Astrocyte (in vitro differentiated cells and primary cell): ENCODE measurements around the gene AGPAT3. TPM values are rescaled to one million over a fixed set of nuclear protein-coding genes. Genes with fewer than 3 reads are reported as not detected.

Experiments used
- DNase-seq: peaks from one replicate; pipeline ENCODE4 v3.0.0-alpha.2; 2010; ENCODE audit warnings: low read depth
- FAIRE-seq: peaks from 2 replicates; lab custom pipeline; 2011; peaks lifted over from hg19 to GRCh38; lab: Jason Lieb, UNC
- H2AFZ ChIP-seq: 2 replicates; pipeline ENCODE4 v1.6.0; 2012; ENCODE audit warnings: low read depth, low read length, inconsistent platforms
- H3K27ac ChIP-seq: 2 replicates; pipeline ENCODE4 v1.5.1; 2011; ENCODE audit warnings: low read depth, low read length, inconsistent platforms
- H3K27me3 ChIP-seq: 2 replicates; pipeline ENCODE4 v1.6.0; 2011; ENCODE audit warnings: low read length, inconsistent platforms; ENCODE audit not compliant: insufficient read depth
- H3K36me3 ChIP-seq: 2 replicates; pipeline ENCODE4 v1.5.1; 2011; ENCODE audit warnings: low read length, inconsistent platforms; ENCODE audit not compliant: insufficient read depth
- H3K4me1 ChIP-seq: 2 replicates; pipeline ENCODE4 v1.5.1; 2011; ENCODE audit warnings: low read length, inconsistent platforms; ENCODE audit not compliant: insufficient read depth
- H3K4me2 ChIP-seq: 2 replicates; pipeline ENCODE4 v1.6.0; 2012; ENCODE audit warnings: low read length, inconsistent platforms
- H3K4me3 ChIP-seq: 2 replicates; pipeline ENCODE4 v1.5.1; 2011; ENCODE audit warnings: low read depth, mild to moderate bottlenecking, low read length, inconsistent platforms; ENCODE audit not compliant: insufficient read depth
- H3K79me2 ChIP-seq: 2 replicates; pipeline ENCODE4 v1.6.0; 2012; ENCODE audit warnings: mild to moderate bottlenecking, low read length, inconsistent platforms; ENCODE audit not compliant: insufficient read depth
- H3K9ac ChIP-seq: 2 replicates; pipeline ENCODE4 v1.6.0; 2012; ENCODE audit warnings: mild to moderate bottlenecking, low read length, inconsistent platforms
- H3K9me3 ChIP-seq: 2 replicates; pipeline ENCODE4 v1.5.1; 2012; ENCODE audit warnings: low read depth, mild to moderate bottlenecking, low read length, inconsistent platforms; ENCODE audit not compliant: insufficient read depth
- H4K20me1 ChIP-seq: 2 replicates; pipeline ENCODE4 v1.6.0; 2012; ENCODE audit warnings: low read length, inconsistent platforms; ENCODE audit not compliant: insufficient read depth
- H3K27ac Mint-ChIP-seq: one replicate; pipeline ENCODE4 v1.8.0; 2021; ENCODE audit warnings: mild to moderate bottlenecking, mixed read lengths; ENCODE audit not compliant: unreplicated experiment
- H3K27me3 Mint-ChIP-seq: one replicate; pipeline ENCODE4 v1.8.0; 2021; ENCODE audit warnings: low read depth, mixed read lengths; ENCODE audit not compliant: unreplicated experiment
- H3K36me3 Mint-ChIP-seq: one replicate; pipeline ENCODE4 v1.8.0; 2021; ENCODE audit warnings: low read depth, mixed read lengths; ENCODE audit not compliant: unreplicated experiment
- H3K4me1 Mint-ChIP-seq: one replicate; pipeline ENCODE4 v1.8.0; 2021; ENCODE audit warnings: low read depth, mixed read lengths; ENCODE audit not compliant: unreplicated experiment
- H3K4me3 Mint-ChIP-seq: one replicate; pipeline ENCODE4 v1.8.0; 2021; ENCODE audit warnings: mild to moderate bottlenecking, moderate library complexity, mixed read lengths; ENCODE audit not compliant: unreplicated experiment
- H3K9me3 Mint-ChIP-seq: one replicate; pipeline ENCODE4 v1.8.0; 2021; ENCODE audit warnings: mild to moderate bottlenecking, mixed read lengths; ENCODE audit not compliant: unreplicated experiment
- EZH2 ChIP-seq: IDR thresholded peaks from 2 replicates; pipeline ENCODE4 v1.6.1; 2012; ENCODE audit warnings: mild to moderate bottlenecking, low read length, inconsistent platforms; ENCODE audit not compliant: insufficient read depth
- total RNA-seq: library from RNA; stranded (reverse); gene quantifications from 2 replicates; pipeline ENCODE4 v1.2.1, GENCODE V29; 2021
- TF ChIP-seq, protein P1 (sequence below): IDR thresholded peaks from 2 replicates; pipeline ENCODE4 v1.5.1; 2011; ENCODE audit warnings: low read depth, mild to moderate bottlenecking, inconsistent platforms, low read length, moderate library complexity; ENCODE audit not compliant: insufficient read depth

AGPAT3 gene
- total RNA-seq, 1 donor from 2014 or later = 34.7 TPM

DNA sequence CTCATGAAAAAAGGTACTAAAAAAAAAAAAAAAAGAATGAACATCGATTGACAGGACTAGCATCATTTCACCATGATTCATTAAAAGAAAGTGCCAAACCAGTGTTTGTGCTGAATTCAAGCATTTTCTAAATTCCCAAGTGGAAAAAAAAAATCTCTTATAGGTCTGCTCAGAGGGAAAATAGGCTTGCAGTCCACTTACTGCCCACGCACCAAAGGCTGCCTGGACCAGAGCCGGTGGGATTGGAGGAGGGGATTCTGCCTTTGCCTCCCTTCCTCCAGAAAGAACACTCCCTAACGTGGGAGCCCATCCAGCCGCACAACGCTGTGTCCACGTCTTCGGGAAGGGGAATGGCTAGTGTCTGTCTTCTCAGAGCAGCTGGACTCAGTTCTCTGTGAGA, 141.6 kb downstream of the AGPAT3 start:
- H3K9me3 Mint-ChIP-seq = no peaks in the 10 kb centered on the region
- Histone ChIP-seq H4K20me1 (no peaks in the 10 kb centered on the region), H3K4me3 (peak overlapping the region; percentile 12), H3K9ac (peak overlapping the region; percentile 53), H3K36me3 (no peaks in the 10 kb centered on the region), H3K4me1 (peaks cover 29% of the 10 kb centered on the region), H3K27ac (peak overlapping the region; percentile 88), H3K4me2 (peak overlapping the region; percentile 76), H3K9me3 (no peaks in the 10 kb centered on the region), H3K27me3 (no peaks in the 10 kb centered on the region), H3K79me2 (peaks cover 6% of the 10 kb centered on the region), H2AFZ (peak overlapping the region; percentile 56)
- DNase-seq (peak; percentile 92), FAIRE-seq (no peak)
- peak overlapping the region; percentile 31 for H3K4me3 Mint-ChIP-seq
- H3K36me3 Mint-ChIP-seq = no peaks in the 10 kb centered on the region
- peak overlapping the region; percentile 91 for H3K27ac Mint-ChIP-seq
- no peaks in the 10 kb centered on the region for H3K27me3 Mint-ChIP-seq
- TF ChIP-seq, protein P1, sequence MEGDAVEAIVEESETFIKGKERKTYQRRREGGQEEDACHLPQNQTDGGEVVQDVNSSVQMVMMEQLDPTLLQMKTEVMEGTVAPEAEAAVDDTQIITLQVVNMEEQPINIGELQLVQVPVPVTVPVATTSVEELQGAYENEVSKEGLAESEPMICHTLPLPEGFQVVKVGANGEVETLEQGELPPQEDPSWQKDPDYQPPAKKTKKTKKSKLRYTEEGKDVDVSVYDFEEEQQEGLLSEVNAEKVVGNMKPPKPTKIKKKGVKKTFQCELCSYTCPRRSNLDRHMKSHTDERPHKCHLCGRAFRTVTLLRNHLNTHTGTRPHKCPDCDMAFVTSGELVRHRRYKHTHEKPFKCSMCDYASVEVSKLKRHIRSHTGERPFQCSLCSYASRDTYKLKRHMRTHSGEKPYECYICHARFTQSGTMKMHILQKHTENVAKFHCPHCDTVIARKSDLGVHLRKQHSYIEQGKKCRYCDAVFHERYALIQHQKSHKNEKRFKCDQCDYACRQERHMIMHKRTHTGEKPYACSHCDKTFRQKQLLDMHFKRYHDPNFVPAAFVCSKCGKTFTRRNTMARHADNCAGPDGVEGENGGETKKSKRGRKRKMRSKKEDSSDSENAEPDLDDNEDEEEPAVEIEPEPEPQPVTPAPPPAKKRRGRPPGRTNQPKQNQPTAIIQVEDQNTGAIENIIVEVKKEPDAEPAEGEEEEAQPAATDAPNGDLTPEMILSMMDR = no peak
- TF ChIP-seq EZH2 = no peak
- peaks cover 33% of the 10 kb centered on the region for H3K4me1 Mint-ChIP-seq

DNA sequence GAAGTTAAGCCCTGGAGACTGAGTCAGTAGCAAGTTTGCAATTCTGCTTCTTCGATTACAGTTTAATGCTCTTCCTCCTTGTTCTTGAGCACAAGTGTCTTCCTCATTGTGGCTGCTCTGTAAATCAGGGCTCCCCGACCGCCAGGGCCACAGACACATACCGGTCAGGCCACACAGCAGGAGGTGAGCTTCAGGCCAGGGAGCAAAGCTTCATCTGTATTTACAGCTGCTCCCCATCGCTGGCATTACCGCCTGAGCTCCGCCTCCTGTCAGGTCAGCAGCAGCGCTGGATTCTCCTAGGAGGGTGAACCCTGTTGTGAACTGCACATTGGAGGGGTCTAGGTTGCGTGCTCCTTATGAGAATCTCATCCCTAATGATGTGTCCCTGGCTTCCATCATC, 145.4 kb downstream of the AGPAT3 start:
- H3K27ac ChIP-seq = no peak overlapping the region
- H3K27me3 ChIP-seq = no peaks in the 10 kb centered on the region
- peaks cover 37% of the 10 kb centered on the region for H3K4me1 ChIP-seq
- peaks cover 37% of the 10 kb centered on the region for H3K79me2 ChIP-seq
- DNase-seq (no peak), FAIRE-seq (no peak)
- Mint-ChIP-seq H3K4me3 (peak overlapping the region; percentile 90), H3K9me3 (no peaks in the 10 kb centered on the region), H3K27ac (peak overlapping the region; percentile 79), H3K4me1 (peaks cover 50% of the 10 kb centered on the region), H3K36me3 (no peaks in the 10 kb centered on the region), H3K27me3 (no peaks in the 10 kb centered on the region)
- no peak overlapping the region for H2AFZ ChIP-seq
- no peak overlapping the region for H3K4me2 ChIP-seq
- H3K36me3 ChIP-seq = no peaks in the 10 kb centered on the region
- no peak overlapping the region for H3K9ac ChIP-seq
- TF ChIP-seq, protein P1 = no peak
- no peak for TF ChIP-seq EZH2
- no peaks in the 10 kb centered on the region for H3K9me3 ChIP-seq
- no peak overlapping the region for H3K4me3 ChIP-seq
- H4K20me1 ChIP-seq = peaks cover 23% of the 10 kb centered on the region

DNA sequence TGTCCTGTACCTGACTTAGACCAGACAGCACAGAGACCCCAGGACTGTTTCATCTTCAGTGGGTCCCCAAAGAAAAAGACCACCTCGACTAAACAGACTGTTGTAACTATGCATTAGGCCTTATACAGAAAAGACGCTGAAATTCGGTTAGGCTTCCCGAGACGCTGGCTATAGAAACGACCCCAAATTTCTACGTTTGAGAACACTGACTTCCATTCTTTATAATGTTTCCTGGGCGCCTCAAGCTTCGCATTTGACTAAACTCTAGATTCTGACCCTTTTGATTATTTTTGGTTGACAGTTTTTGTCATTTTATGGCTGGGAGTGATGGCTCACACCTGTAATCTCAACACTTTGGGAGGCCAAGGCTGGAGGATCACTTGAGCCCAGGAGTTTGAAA, 146.1 kb downstream of the AGPAT3 start:
- TF ChIP-seq EZH2 = no peak
- TF ChIP-seq, protein P1 = no peak
- no peak for FAIRE-seq
- peaks cover 44% of the 10 kb centered on the region for H3K79me2 ChIP-seq
- peak overlapping the region; percentile 91 for H3K9ac ChIP-seq
- Mint-ChIP-seq H3K4me3 (peak overlapping the region; percentile 90), H3K4me1 (peaks cover 47% of the 10 kb centered on the region), H3K27ac (peak overlapping the region; percentile 94), H3K9me3 (no peaks in the 10 kb centered on the region), H3K27me3 (no peaks in the 10 kb centered on the region), H3K36me3 (no peaks in the 10 kb centered on the region)
- H3K4me1 ChIP-seq = peaks cover 30% of the 10 kb centered on the region
- H3K4me3 ChIP-seq = no peak overlapping the region
- H3K9me3 ChIP-seq = no peaks in the 10 kb centered on the region
- peak overlapping the region; percentile 13 for H3K27ac ChIP-seq
- H4K20me1 ChIP-seq = peaks cover 30% of the 10 kb centered on the region
- no peak overlapping the region for H2AFZ ChIP-seq
- peak overlapping the region; percentile 97 for H3K4me2 ChIP-seq
- no peaks in the 10 kb centered on the region for H3K27me3 ChIP-seq
- no peaks in the 10 kb centered on the region for H3K36me3 ChIP-seq
- DNase-seq = no peak
